ENCODE data around the gene CNNM4. TPM values are rescaled to one million over a fixed set of nuclear protein-coding genes. Genes with fewer than 3 reads are reported as not detected.
A peak's percentile ranks its signal among the peaks of the same experiment; 100 is the strongest.

CNNM4 gene
- total RNA-seq, 1 donor from 2014 or later: 14.4 TPM

Small RNA genes within 50 kb of the gene (microRNA-seq; reads per million reads assigned to microRNA genes)
- 11.8 reads per million, percentile 23 among the genes with 10 or more reads in this experiment for gene MIR3127

Other genes starting within 250 kb of the CNNM4 start
- 12.0 and 12.9 TPM in 2 replicates for gene ARID5A, start 224.2 kb upstream of the CNNM4 start, total RNA-seq
- 57.7 and 58.8 TPM in 2 replicates for gene KANSL3, start 122.6 kb upstream of the CNNM4 start, total RNA-seq
- 0.57 and 0.89 TPM in 2 replicates for gene FER1L5, start 118.1 kb upstream of the CNNM4 start, total RNA-seq
- gene LMAN2L, start 20.8 kb upstream of the CNNM4 start, total RNA-seq: 25.7 and 25.8 TPM in 2 replicates
- gene CNNM3, start 55.4 kb downstream of the CNNM4 start, total RNA-seq: 32.6 and 33.9 TPM in 2 replicates
- 9.3 and 11.4 TPM in 2 replicates for gene ANKRD23, start 83.1 kb downstream of the CNNM4 start, total RNA-seq
- gene ANKRD39, start 97.1 kb downstream of the CNNM4 start, total RNA-seq: 23.4 and 25.8 TPM in 2 replicates
- gene SEMA4C, start 109.2 kb downstream of the CNNM4 start, total RNA-seq: 102 and 103 TPM in 2 replicates
- 0.27 and 0.77 TPM in 2 replicates for gene FAM178B, start 225.7 kb downstream of the CNNM4 start, total RNA-seq

Data from neural crest cell (in vitro differentiated cells).